ENCODE measurements around the gene NOC3L.

- TF ChIP-seq MXI1 (IDR thresholded peaks at IDR 0.05; ENCODE audit: low read depth, low read length) (no peak), ZNF764 (CRISPR knock-in tag; IDR thresholded peaks at IDR 0.05; ENCODE audit: low read depth) (no peak), ZBTB40 (IDR thresholded peaks at IDR 0.05) (no peak), ZBTB40 (CRISPR knock-in tag; IDR thresholded peaks at IDR 0.05) (no peak), FOXJ3 (CRISPR knock-in tag; IDR thresholded peaks at IDR 0.05) (no peak), ELF1 (tag; IDR thresholded peaks at IDR 0.05) (no peak), ATF2 (CRISPR knock-in tag; IDR thresholded peaks at IDR 0.05) (no peak), ZNF140 (CRISPR knock-in tag; IDR thresholded peaks at IDR 0.05) (no peak), L3MBTL2 (IDR thresholded peaks at IDR 0.05) (no peak), PHF20 (IDR thresholded peaks at IDR 0.05; ENCODE audit: partially characterized antibody) (no peak), PHF21A (IDR thresholded peaks at IDR 0.05; ENCODE audit: borderline replicate concordance, low read depth) (no peak), ZNF695 (CRISPR knock-in tag; IDR thresholded peaks at IDR 0.05) (no peak), FOXK2 (conservative IDR thresholded peaks at IDR 0.05 in 1 of 2, IDR thresholded peaks at IDR 0.05 in 1 of 2; ENCODE audit: low read depth in 2 of 2) (no peak)
- TF ChIP-seq, protein P1, sequence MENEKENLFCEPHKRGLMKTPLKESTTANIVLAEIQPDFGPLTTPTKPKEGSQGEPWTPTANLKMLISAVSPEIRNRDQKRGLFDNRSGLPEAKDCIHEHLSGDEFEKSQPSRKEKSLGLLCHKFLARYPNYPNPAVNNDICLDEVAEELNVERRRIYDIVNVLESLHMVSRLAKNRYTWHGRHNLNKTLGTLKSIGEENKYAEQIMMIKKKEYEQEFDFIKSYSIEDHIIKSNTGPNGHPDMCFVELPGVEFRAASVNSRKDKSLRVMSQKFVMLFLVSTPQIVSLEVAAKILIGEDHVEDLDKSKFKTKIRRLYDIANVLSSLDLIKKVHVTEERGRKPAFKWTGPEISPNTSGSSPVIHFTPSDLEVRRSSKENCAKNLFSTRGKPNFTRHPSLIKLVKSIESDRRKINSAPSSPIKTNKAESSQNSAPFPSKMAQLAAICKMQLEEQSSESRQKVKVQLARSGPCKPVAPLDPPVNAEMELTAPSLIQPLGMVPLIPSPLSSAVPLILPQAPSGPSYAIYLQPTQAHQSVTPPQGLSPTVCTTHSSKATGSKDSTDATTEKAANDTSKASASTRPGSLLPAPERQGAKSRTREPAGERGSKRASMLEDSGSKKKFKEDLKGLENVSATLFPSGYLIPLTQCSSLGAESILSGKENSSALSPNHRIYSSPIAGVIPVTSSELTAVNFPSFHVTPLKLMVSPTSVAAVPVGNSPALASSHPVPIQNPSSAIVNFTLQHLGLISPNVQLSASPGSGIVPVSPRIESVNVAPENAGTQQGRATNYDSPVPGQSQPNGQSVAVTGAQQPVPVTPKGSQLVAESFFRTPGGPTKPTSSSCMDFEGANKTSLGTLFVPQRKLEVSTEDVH (IDR thresholded peaks at IDR 0.05; ENCODE audit: low read depth, partially characterized antibody), result no peak
Observed at GRCh38 chr10:94292434-94293090, 70.2 kb downstream of the NOC3L start.
